Activated naive CD8-positive, alpha-beta T cell treated with anti-CD3 and anti-CD28 coated beads, Interleukin-2, amount 50 U/mL, for 16 hours (primary cell): ENCODE data around the gene AMY1B.
"Not testable (repeated sequence)": the region's sequence is repeated elsewhere in the genome, so short reads cannot be mapped to it uniquely, and the experiment has no call there.

ENCODE experiments used
- DNase-seq: peaks from one replicate; pipeline ENCODE4 v3.0.0-alpha.2; 2020; ENCODE audit warnings: low read depth, low spot score

AMY1B gene

DNA sequence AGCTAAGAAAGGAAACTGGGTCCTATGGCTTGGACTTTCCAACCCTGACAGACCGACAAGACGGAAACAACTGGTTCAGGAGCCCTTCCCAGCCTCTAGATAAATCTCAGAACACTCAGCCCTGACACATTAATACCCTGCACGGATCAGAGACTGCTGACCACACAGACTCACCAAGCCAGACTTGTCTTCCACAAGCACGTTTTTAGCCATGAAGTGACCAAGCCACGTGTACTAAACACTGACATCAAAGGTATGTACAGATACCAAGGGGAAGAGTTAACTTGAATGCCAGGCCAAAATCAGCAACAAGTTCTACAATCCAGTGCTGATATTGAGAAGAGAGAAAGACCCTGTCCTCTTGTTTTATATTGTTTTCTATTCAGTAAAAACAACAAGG, at the start of gene AMY1B:
TSS of gene AMY1B (minus strand) at position 101 of the 400 bp plus-strand sequence. CDS start 571 bp downstream, outside the sequence.
- not testable (repeated sequence) for DNase-seq

DNA sequence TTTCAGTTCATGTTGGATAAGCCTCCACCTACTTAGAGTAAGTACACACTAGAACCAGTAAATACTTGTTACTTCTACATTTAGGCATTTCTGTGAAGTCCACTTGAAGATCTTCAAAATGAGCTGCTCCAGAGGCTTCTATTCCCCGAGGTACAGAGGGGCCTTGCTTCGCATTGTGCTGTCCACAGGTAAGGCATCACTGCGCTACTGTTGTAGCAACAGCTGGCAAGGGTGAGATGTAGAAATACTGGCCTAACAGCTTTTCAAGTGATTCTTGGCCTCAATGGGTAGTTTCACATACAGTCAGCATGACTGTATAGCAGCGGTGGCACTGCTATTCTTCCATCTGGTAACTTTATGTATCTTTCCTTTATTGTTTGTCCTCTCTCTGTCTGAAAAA, 49.0 kb upstream of the AMY1B start:
- DNase-seq: not testable (repeated sequence)

DNA sequence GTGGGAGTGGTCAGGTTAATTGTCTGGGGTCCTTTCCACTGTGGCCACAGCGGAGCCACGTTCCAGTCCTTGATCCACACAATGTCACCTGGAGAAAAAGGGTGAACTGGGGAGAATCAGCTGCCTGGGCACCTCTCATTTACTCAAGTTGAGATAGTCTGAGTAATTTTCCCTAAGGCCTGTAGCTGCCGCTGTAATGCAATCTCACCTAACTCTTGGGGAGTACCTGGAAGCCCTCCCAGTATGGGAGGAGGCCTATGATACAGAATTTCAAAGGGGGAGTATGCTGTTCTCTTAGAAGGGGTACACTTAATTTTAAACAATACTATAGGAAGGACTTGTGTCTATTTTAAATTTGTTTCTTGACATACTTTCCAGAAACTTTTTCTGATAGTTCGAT, 48.4 kb upstream of the AMY1B start:
- DNase-seq: not testable (repeated sequence)

DNA sequence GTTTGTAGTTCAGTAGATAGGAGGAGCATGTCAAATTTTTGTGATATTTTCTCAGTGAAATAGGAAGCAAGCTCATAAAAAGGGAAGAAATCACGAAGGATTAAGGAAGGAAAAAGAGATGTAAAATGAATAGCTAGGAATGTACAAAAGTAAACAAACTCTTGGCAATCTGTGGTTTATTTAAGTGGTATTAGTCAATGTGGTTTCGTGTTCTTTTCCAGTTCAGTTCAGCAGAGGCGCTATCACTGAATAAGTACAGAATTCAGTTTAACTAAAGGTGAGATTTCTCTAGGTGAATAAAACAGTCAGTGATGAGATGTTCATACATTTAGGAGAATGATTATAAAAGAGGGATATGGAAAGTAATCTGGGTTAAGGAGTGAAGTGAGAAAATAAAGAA, 42.0 kb upstream of the AMY1B start:
- DNase-seq: not testable (repeated sequence)

DNA sequence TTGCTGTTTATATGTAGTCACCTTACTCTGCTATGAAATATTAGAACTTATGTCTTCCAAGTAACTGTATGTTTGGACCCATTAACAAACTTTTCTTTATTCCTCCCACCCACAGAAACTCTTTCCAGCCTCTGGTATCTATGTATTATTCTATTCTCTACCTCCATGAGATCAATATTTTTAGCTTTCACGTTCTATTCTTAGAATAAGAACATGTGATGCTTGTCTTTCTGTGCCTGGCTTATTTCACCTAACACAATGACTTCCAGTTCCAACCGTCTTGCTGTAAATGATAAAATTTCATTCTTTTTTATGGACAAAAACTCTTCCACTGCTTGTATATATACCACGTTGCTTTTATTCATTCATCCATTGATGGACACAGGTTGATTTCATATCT, 39.3 kb upstream of the AMY1B start:
- not testable (repeated sequence) for DNase-seq

DNA sequence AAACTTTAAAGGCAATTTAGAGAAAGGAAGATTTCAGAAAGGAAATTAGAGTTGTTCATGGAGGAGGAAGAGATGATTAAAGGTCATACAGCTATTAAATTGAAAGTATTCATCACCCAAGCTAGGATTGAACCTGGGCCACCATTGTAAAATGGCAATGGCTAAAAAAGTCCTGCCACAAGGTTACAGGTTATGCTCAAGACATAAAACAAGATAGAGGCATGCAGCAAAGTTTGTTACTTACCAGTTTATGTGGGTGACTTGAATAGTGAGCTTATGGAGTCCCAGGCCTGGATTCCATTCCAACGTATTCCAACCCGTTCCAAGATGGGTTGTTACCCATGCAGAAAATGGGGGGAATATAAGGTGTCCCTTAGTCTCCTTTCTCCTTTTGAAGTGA, 25.5 kb upstream of the AMY1B start:
- not testable (repeated sequence) for DNase-seq

DNA sequence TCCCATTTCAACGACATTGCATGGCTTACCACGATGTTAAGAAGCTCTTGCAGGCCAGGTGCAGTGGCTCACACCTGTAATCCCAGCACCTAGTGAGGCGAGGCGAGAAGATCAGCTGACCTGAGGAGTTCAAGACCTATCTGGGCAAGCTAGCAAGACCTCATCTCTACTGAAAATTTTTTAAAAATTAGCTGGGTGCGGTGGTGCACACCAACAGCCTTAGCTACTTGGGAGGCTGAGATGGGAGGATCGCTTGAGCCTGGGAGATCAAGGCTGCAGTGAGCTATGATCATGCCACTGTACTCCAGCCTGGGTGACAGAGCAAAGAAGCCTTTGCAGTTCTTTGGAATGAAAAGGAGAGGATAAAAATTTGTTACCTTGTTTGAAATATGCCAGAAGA, 21.4 kb upstream of the AMY1B start:
- not testable (repeated sequence) for DNase-seq

DNA sequence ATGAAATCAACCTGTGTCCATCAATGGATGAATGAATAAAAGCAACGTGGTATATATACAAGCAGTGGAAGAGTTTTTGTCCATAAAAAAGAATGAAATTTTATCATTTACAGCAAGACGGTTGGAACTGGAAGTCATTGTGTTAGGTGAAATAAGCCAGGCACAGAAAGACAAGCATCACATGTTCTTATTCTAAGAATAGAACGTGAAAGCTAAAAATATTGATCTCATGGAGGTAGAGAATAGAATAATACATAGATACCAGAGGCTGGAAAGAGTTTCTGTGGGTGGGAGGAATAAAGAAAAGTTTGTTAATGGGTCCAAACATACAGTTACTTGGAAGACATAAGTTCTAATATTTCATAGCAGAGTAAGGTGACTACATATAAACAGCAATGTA, 14.4 kb upstream of the AMY1B start:
- not testable (repeated sequence) for DNase-seq

DNA sequence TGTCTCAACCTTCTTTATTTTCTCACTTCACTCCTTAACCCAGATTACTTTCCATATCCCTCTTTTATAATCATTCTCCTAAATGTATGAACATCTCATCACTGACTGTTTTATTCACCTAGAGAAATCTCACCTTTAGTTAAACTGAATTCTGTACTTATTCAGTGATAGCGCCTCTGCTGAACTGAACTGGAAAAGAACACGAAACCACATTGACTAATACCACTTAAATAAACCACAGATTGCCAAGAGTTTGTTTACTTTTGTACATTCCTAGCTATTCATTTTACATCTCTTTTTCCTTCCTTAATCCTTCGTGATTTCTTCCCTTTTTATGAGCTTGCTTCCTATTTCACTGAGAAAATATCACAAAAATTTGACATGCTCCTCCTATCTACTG, 11.7 kb upstream of the AMY1B start:
- not testable (repeated sequence) for DNase-seq

DNA sequence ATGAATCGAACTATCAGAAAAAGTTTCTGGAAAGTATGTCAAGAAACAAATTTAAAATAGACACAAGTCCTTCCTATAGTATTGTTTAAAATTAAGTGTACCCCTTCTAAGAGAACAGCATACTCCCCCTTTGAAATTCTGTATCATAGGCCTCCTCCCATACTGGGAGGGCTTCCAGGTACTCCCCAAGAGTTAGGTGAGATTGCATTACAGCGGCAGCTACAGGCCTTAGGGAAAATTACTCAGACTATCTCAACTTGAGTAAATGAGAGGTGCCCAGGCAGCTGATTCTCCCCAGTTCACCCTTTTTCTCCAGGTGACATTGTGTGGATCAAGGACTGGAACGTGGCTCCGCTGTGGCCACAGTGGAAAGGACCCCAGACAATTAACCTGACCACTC, 5.2 kb upstream of the AMY1B start:
- not testable (repeated sequence) for DNase-seq

DNA sequence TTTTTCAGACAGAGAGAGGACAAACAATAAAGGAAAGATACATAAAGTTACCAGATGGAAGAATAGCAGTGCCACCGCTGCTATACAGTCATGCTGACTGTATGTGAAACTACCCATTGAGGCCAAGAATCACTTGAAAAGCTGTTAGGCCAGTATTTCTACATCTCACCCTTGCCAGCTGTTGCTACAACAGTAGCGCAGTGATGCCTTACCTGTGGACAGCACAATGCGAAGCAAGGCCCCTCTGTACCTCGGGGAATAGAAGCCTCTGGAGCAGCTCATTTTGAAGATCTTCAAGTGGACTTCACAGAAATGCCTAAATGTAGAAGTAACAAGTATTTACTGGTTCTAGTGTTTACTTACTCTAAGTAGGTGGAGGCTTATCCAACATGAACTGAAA, 4.7 kb upstream of the AMY1B start:
- not testable (repeated sequence) for DNase-seq

DNA sequence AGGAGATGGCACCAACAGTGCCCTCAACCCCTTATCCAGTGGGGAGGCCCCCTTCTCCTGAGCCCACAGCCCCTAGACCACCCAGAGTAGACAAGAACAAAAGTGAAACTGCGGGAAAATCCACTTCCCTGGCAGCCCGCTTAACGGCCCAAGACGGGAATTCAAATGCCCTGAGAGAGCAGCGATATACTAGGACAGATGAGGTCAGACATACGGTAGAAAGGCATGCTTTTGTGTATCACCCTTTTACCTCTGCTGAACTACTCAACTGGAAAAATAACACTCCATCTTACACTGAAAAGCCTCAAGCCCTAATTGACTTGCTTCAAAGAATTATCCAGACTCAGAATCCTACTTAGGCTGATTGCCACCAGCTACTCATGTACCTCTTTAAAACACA, 1.4 kb upstream of the AMY1B start:
- not testable (repeated sequence) for DNase-seq

DNA sequence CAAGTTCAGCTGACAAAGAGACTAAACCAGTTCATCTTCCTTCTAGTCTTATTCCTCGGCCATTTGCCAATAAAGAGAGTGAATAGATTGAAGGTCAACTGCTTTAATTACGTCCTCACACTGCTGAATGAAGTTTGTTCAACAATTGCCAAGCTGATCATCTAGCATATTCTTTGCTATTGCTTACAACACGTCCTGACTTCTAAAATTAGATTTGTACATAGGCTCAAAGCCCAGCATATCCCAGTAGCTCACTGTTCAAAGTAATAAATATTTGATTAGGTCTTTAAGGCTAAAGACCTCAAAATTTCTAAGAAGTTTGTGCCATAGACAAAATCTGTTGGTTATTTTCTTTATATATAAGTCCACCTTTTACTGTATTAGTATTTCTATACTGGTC, 19.7 kb downstream of the AMY1B start:
- not testable (repeated sequence) for DNase-seq

DNA sequence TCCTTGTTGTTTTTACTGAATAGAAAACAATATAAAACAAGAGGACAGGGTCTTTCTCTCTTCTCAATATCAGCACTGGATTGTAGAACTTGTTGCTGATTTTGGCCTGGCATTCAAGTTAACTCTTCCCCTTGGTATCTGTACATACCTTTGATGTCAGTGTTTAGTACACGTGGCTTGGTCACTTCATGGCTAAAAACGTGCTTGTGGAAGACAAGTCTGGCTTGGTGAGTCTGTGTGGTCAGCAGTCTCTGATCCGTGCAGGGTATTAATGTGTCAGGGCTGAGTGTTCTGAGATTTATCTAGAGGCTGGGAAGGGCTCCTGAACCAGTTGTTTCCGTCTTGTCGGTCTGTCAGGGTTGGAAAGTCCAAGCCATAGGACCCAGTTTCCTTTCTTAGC, 40.5 kb downstream of the AMY1B start, which contains the start of gene AMY1A:
TSS of gene AMY1A (plus strand) at position 301 of the 400 bp plus-strand sequence. CDS start 571 bp downstream, outside the sequence.
- DNase-seq: not testable (repeated sequence)

DNA sequence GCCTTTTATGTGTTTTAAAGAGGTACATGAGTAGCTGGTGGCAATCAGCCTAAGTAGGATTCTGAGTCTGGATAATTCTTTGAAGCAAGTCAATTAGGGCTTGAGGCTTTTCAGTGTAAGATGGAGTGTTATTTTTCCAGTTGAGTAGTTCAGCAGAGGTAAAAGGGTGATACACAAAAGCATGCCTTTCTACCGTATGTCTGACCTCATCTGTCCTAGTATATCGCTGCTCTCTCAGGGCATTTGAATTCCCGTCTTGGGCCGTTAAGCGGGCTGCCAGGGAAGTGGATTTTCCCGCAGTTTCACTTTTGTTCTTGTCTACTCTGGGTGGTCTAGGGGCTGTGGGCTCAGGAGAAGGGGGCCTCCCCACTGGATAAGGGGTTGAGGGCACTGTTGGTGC, 41.9 kb downstream of the AMY1B start:
- DNase-seq: not testable (repeated sequence)

DNA sequence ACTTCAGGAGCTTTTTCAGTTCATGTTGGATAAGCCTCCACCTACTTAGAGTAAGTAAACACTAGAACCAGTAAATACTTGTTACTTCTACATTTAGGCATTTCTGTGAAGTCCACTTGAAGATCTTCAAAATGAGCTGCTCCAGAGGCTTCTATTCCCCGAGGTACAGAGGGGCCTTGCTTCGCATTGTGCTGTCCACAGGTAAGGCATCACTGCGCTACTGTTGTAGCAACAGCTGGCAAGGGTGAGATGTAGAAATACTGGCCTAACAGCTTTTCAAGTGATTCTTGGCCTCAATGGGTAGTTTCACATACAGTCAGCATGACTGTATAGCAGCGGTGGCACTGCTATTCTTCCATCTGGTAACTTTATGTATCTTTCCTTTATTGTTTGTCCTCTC, 45.1 kb downstream of the AMY1B start:
- DNase-seq: not testable (repeated sequence)

DNA sequence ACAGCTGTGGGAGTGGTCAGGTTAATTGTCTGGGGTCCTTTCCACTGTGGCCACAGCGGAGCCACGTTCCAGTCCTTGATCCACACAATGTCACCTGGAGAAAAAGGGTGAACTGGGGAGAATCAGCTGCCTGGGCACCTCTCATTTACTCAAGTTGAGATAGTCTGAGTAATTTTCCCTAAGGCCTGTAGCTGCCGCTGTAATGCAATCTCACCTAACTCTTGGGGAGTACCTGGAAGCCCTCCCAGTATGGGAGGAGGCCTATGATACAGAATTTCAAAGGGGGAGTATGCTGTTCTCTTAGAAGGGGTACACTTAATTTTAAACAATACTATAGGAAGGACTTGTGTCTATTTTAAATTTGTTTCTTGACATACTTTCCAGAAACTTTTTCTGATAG, 45.7 kb downstream of the AMY1B start:
- not testable (repeated sequence) for DNase-seq

DNA sequence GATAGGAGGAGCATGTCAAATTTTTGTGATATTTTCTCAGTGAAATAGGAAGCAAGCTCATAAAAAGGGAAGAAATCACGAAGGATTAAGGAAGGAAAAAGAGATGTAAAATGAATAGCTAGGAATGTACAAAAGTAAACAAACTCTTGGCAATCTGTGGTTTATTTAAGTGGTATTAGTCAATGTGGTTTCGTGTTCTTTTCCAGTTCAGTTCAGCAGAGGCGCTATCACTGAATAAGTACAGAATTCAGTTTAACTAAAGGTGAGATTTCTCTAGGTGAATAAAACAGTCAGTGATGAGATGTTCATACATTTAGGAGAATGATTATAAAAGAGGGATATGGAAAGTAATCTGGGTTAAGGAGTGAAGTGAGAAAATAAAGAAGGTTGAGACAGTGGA, 52.1 kb downstream of the AMY1B start:
- not testable (repeated sequence) for DNase-seq

DNA sequence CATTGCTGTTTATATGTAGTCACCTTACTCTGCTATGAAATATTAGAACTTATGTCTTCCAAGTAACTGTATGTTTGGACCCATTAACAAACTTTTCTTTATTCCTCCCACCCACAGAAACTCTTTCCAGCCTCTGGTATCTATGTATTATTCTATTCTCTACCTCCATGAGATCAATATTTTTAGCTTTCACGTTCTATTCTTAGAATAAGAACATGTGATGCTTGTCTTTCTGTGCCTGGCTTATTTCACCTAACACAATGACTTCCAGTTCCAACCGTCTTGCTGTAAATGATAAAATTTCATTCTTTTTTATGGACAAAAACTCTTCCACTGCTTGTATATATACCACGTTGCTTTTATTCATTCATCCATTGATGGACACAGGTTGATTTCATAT, 54.8 kb downstream of the AMY1B start:
- DNase-seq: not testable (repeated sequence)
